Endothelial cell of umbilical vein (primary cell): ENCODE data around the gene U2AF2.

Experiments
- EZH2 ChIP-seq: IDR thresholded peaks from 2 replicates; pipeline ENCODE4 v1.6.1; 2012; ENCODE audit warnings: borderline replicate concordance, low read depth, mild to moderate bottlenecking, moderate library complexity, low read length, inconsistent platforms; ENCODE audit not compliant: severe bottlenecking
- POLR2A ChIP-seq: IDR thresholded peaks from 2 replicates; pipeline ENCODE4 v1.6.1; 2012; ENCODE audit warnings: low read depth, mild to moderate bottlenecking, control low read depth, low read length

DNA sequence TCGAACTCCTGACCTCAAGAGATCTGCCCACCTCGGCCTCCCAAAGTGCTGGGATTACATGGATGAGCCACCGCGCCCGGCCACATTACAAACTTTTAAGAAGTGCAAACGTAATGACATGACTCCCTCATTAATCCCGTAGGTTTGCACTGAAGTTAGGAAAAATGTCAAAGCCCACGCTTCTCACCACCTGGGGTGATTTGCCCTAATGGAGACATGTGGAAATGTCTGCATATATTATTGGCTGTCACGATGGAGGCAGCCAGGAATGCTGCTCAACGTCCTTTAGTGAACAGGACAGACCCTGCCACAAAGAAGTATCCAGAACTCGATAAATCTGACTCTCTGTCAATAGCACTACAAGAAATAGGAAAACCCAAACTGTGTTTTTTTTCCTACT is 62.4 kb downstream of the U2AF2 start:
- TF ChIP-seq EZH2 (no peak), POLR2A (no peak)
